Kidney epithelial cell (primary cell): Measurements from ENCODE around the gene FAM98C. TPM values are rescaled to one million over a fixed set of nuclear protein-coding genes. Genes with fewer than 3 reads are reported as not detected.
"Not testable (repeated sequence)": the region's sequence is repeated elsewhere in the genome, so short reads cannot be mapped to it uniquely, and the experiment has no call there.

Source experiments
- DNase-seq: peaks from one replicate; pipeline ENCODE4 v3.0.0-alpha.2; 2010; ENCODE audit warnings: low read depth
- H3K27me3 ChIP-seq: 2 replicates; pipeline ENCODE4 v1.6.0; 2011; ENCODE audit warnings: low read length; ENCODE audit not compliant: control insufficient read depth, insufficient read depth
- H3K36me3 ChIP-seq: 2 replicates; pipeline ENCODE4 v1.5.1; 2011; ENCODE audit warnings: low read length; ENCODE audit not compliant: control insufficient read depth, insufficient read depth
- H3K4me3 ChIP-seq: 2 replicates; pipeline ENCODE4 v1.5.1; 2011; ENCODE audit warnings: low read depth, mild to moderate bottlenecking, control low read depth, low read length
- CTCF ChIP-seq: IDR thresholded peaks from 2 replicates; pipeline ENCODE4 v1.5.1; 2011; ENCODE audit warnings: mild to moderate bottlenecking, moderate library complexity, low read length, control low read depth, inconsistent platforms; ENCODE audit not compliant: insufficient read depth, poor library complexity, severe bottlenecking
- total RNA-seq: library from RNA; depleted of rRNA; stranded (reverse); fragments of >200 nt; gene quantifications from 2 replicates; pipeline ENCODE4 v1.2.3, GENCODE V29; 2015

FAM98C gene
- total RNA-seq, 1 donor from 2014 or later, result 17.8 TPM

GRCh38 chr19:38424272-38424671 lies 21.4 kb downstream of the FAM98C start:
- Histone ChIP-seq H3K27me3 (peaks cover 8% of the 10 kb centered on the region), H3K4me3 (no peak overlapping the region), H3K36me3 (no peaks in the 10 kb centered on the region)
- DNase-seq, result no peak
- no peak for TF ChIP-seq CTCF

GRCh38 chr19:38425222-38425809 lies 22.4 kb downstream of the FAM98C start:
- TF ChIP-seq CTCF, result no peak
- H3K27me3 ChIP-seq, result peaks cover 11% of the 10 kb centered on the region
- H3K4me3 ChIP-seq, result no peak overlapping the region
- DNase-seq, result no peak
- no peaks in the 10 kb centered on the region for H3K36me3 ChIP-seq

- Histone ChIP-seq H3K4me3 (no peak within 1 kb of the TSS), H3K36me3 (no peaks in the 10 kb centered on the region), H3K27me3 (peaks cover 11% of the 10 kb centered on the region)
- no peak for TF ChIP-seq CTCF
- no peak for DNase-seq
These were observed 23.0 kb downstream of the FAM98C start, which contains the start of gene RASGRP4 for GRCh38 chr19:38425810-38426466. Gene RASGRP4, minus strand, starts transcription at chr19:38426219. Its CDS starts 128 bp downstream, at chr19:38426091.

- not testable (repeated sequence) for DNase-seq, H3K4me3 ChIP-seq, H3K36me3 ChIP-seq
- H3K27me3 ChIP-seq, result peaks cover 14% of the 10 kb centered on the region
These were observed 24.3 kb downstream of the FAM98C start for GRCh38 chr19:38427035-38427677.

- Histone ChIP-seq H3K4me3 (no peak overlapping the region), H3K27me3 (peaks cover 25% of the 10 kb centered on the region), H3K36me3 (no peaks in the 10 kb centered on the region)
- no peak for DNase-seq
- no peak for TF ChIP-seq CTCF
These were observed 26.3 kb downstream of the FAM98C start for GRCh38 chr19:38429055-38429810.

GRCh38 chr19:38429811-38430156 lies 26.9 kb downstream of the FAM98C start:
- TF ChIP-seq CTCF, result no peak
- DNase-seq, result no peak
- H3K4me3 ChIP-seq, result no peak overlapping the region
- H3K27me3 ChIP-seq, result peaks cover 30% of the 10 kb centered on the region
- H3K36me3 ChIP-seq, result no peaks in the 10 kb centered on the region
